ENCODE data around the gene DENND6A.
"Not testable (repeated sequence)": the region's sequence is repeated elsewhere in the genome, so short reads cannot be mapped to it uniquely, and the experiment has no call there.

The DENND6A gene

GRCh38 chr3:57701781-57702180 lies 8.9 kb upstream of the DENND6A start:
- no peak overlapping the region for H3K4me3 ChIP-seq

GRCh38 chr3:57700737-57701136 lies 7.9 kb upstream of the DENND6A start:
- DNase-seq, result no peak
- Histone ChIP-seq H3K27ac (no peak overlapping the region), H3K27me3 (no peaks in the 10 kb centered on the region), H3K4me3 (no peak overlapping the region), H3K36me3 (no peaks in the 10 kb centered on the region), H3K9me3 (no peaks in the 10 kb centered on the region), H3K4me1 (no peaks in the 10 kb centered on the region)
- intact Hi-C loops (cut with DNase I; ENCODE audit: low total_unique reads), result no loop called here
- no peak for TF ChIP-seq CTCF (IDR thresholded peaks at IDR 0.05)

More at GRCh38 chr3:57701781-57702180, 8.9 kb upstream of the DENND6A start:
- H3K27me3 ChIP-seq, result no peaks in the 10 kb centered on the region
- intact Hi-C loops (cut with DNase I; ENCODE audit: low total_unique reads), result no loop called here
- no peaks in the 10 kb centered on the region for H3K4me1 ChIP-seq
- H3K27ac ChIP-seq, result no peak overlapping the region
- TF ChIP-seq CTCF (IDR thresholded peaks at IDR 0.05), result no peak
- H3K36me3 ChIP-seq, result no peaks in the 10 kb centered on the region
- no peak for DNase-seq
- H3K9me3 ChIP-seq, result no peaks in the 10 kb centered on the region

DNA sequence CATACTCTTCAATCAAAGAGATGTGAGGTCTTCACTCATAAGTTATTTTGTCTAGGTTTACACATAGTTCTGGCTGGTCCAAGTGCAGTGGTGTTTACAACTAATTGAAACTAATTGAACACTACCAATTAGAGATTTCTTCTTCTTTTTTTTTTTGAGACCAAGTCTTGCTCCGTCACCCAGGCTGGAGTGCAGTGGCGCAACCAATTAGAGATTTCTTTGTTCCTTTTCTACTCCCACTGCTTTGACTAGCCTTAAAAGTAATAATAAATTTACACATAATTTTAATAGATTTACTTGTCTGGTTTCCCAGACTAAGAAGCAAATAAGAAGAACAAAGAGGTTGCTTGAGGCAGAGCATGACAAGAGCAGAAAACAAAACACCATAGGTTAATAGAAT lies 6.7 kb upstream of the DENND6A start:
- Histone ChIP-seq H3K4me1 (no peaks in the 10 kb centered on the region), H3K36me3 (no peaks in the 10 kb centered on the region), H3K27me3 (no peaks in the 10 kb centered on the region), H3K27ac (no peak overlapping the region), H3K9me3 (no peaks in the 10 kb centered on the region), H3K4me3 (no peak overlapping the region)
- intact Hi-C loops (cut with DNase I; ENCODE audit: low total_unique reads), result no loop called here
- DNase-seq, result no peak
- TF ChIP-seq CTCF (IDR thresholded peaks at IDR 0.05), result no peak

DNA sequence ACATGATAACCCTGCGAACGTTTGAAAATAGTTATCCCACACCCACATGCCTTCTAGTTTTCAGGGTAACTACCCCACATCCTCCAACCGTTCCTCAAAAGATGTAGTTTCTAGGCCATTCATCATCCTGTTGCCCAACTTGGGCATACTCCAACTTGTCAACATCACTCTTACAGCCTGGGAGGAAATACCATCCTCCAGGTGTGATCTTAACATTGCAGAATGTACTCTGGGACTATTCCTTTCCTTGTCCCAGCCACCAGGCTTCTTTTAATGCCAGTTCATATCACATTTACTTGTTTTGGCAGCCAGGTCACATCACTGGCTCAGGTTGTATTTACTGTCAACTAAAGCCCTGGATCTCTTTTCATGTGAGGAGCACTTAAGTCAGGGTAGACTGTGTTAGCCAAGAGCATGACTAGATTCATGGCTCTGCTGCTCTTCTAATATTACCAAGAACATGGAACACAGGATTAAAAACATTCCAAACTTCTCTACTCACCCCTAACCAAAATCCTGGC lies 4.0 kb upstream of the DENND6A start:
- no peak overlapping the region for H3K4me3 ChIP-seq
- no peaks in the 10 kb centered on the region for H3K36me3 ChIP-seq
- no peak for TF ChIP-seq CTCF (IDR thresholded peaks at IDR 0.05)
- H3K27me3 ChIP-seq, result no peaks in the 10 kb centered on the region
- no peak for DNase-seq
- intact Hi-C loops (cut with DNase I; ENCODE audit: low total_unique reads), result no loop called here
- no peak overlapping the region for H3K27ac ChIP-seq
- H3K9me3 ChIP-seq, result no peaks in the 10 kb centered on the region
- H3K4me1 ChIP-seq, result peaks cover 0 to 3% (median 0%) of the 10 kb centered on the region in 4 donors

DNA sequence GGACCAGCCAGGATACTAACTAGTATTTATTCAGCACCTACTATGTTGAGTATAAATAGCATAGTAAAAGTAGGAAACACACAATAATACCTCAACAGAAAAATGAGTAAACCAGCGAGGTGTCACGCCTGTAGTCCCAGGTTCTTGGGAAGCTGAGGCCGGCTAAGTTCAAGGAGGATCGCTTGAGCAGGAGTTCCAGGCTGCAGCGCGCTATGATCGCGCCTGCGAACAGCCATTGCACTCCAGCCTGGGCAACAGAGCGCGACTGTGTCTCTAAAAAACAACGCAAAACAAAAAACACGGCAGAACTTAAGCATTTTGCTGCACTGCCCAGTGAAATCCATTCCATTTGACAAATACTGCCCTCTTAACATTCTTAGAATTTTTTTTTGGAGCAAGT lies 1.3 kb upstream of the DENND6A start:
- TF ChIP-seq CTCF (IDR thresholded peaks at IDR 0.05), result no peak
- Histone ChIP-seq H3K4me3 (no peak overlapping the region), H3K27me3 (no peaks in the 10 kb centered on the region), H3K4me1 (peaks cover 0 to 29% (median 15%) of the 10 kb centered on the region in 4 donors), H3K27ac (no peak overlapping the region), H3K9me3 (no peaks in the 10 kb centered on the region), H3K36me3 (no peaks in the 10 kb centered on the region)
- intact Hi-C loops (cut with DNase I; ENCODE audit: low total_unique reads), result loop anchor here (5.0 kb wide), 2 partner anchors 63 to 137 kb away; partner anchors contain the start of genes PDE12 and SLMAP
- DNase-seq, result no peak

- intact Hi-C loops (cut with DNase I; ENCODE audit: low total_unique reads), result loop anchor here (1.0 to 5.0 kb wide), 3 partner anchors 65 to 135 kb away; partner anchors contain the start of genes ARF4, PDE12 and SLMAP
- H3K27me3 ChIP-seq, H3K36me3 ChIP-seq, DNase-seq, H3K9me3 ChIP-seq: not testable (repeated sequence)
- Histone ChIP-seq H3K27ac (peak overlapping the region; percentile 96 to 98), H3K4me3 (peak overlapping the region; percentile 89 to 97), H3K4me1 (peaks cover 0 to 49% (median 30%) of the 10 kb centered on the region in 4 donors)
Measured at GRCh38 chr3:57692133-57692395, 813 bp downstream of the DENND6A start.
